Mesenchymal stem cell (in vitro differentiated cells and primary cell): ENCODE results near the gene EPSTI1.

Experiments used
- DNase-seq: peaks from one replicate; pipeline ENCODE4 v3.0.0-alpha.2; 2013
- H2AFZ ChIP-seq: one replicate; pipeline ENCODE4 v1.6.1; 2013; ENCODE audit warnings: low read depth, mild to moderate bottlenecking, control low read depth, inconsistent platforms, low read length, moderate library complexity
- H2AK5ac ChIP-seq: 2 replicates; pipeline ENCODE4 v1.6.1; 2013; ENCODE audit warnings: low read length, moderate library complexity, mild to moderate bottlenecking, inconsistent platforms; ENCODE audit not compliant: severe bottlenecking
- H2BK120ac ChIP-seq: one replicate; pipeline ENCODE4 v1.6.1; 2013; ENCODE audit warnings: low read depth, mild to moderate bottlenecking, inconsistent platforms, low read length, moderate library complexity
- H2BK12ac ChIP-seq, 2 experiments: one replicate each; pipeline ENCODE4 v1.6.1; 2013; ENCODE audit warnings: inconsistent platforms in 2 of 2, low read length in 2 of 2, mild to moderate bottlenecking in 2 of 2, moderate library complexity in 2 of 2, control low read depth in 1 of 2
- H2BK15ac ChIP-seq: one replicate; pipeline ENCODE4 v1.6.1; 2013; ENCODE audit warnings: mild to moderate bottlenecking, low read depth, inconsistent platforms; ENCODE audit not compliant: poor library complexity, severe bottlenecking
- H2BK5ac ChIP-seq: 2 replicates; pipeline ENCODE4 v1.6.1; 2013; ENCODE audit warnings: low read depth, mild to moderate bottlenecking, low read length, control low read depth, inconsistent platforms; ENCODE audit not compliant: poor library complexity, severe bottlenecking
- H3K14ac ChIP-seq, 2 experiments: one replicate each; pipeline ENCODE4 v1.6.1; 2013; ENCODE audit warnings: inconsistent platforms in 2 of 2, low read length in 2 of 2, control low read depth in 1 of 2, mild to moderate bottlenecking in 1 of 2, moderate library complexity in 1 of 2
- H3K18ac ChIP-seq, 2 experiments: one replicate each; pipeline ENCODE4 v1.6.1; 2013; ENCODE audit warnings: inconsistent platforms in 2 of 2, low read length in 2 of 2, control low read depth in 1 of 2, low read depth in 1 of 2, mild to moderate bottlenecking in 1 of 2
- H3K23ac ChIP-seq, 2 experiments: one replicate each; pipeline ENCODE4 v1.6.1; 2013; ENCODE audit warnings: inconsistent platforms in 2 of 2, low read length in 2 of 2, mild to moderate bottlenecking in 2 of 2, moderate library complexity in 2 of 2, control low read depth in 1 of 2
- H3K27ac ChIP-seq: 2 replicates; pipeline ENCODE4 v1.5.1; 2013; ENCODE audit warnings: mild to moderate bottlenecking, moderate library complexity, low read length, control low read depth, inconsistent platforms; ENCODE audit not compliant: poor library complexity, severe bottlenecking
- H3K27me3 ChIP-seq, 2 experiments: 2 replicates each; pipeline versions ENCODE4 v1.6.1 to v1.7.0; 2013; ENCODE audit warnings: low read length in 2 of 2, mild to moderate bottlenecking in 2 of 2, moderate library complexity in 2 of 2, control low read depth in 1 of 2, inconsistent platforms in 1 of 2; ENCODE audit not compliant: control insufficient read depth in 1 of 2, insufficient read depth in 1 of 2
- H3K36me3 ChIP-seq, 2 experiments: 2 replicates each; pipeline versions ENCODE4 v1.6.1 to v1.7.0; 2013; ENCODE audit warnings: low read length in 2 of 2, control low read depth in 1 of 2, inconsistent platforms in 1 of 2, low read depth in 1 of 2, mild to moderate bottlenecking in 1 of 2; ENCODE audit not compliant: insufficient read depth in 2 of 2, control insufficient read depth in 1 of 2
- H3K4ac ChIP-seq, 2 experiments: one replicate each; pipeline ENCODE4 v1.6.1; 2013; ENCODE audit warnings: inconsistent platforms in 2 of 2, low read length in 2 of 2, mild to moderate bottlenecking in 2 of 2, moderate library complexity in 2 of 2, control low read depth in 1 of 2, low read depth in 1 of 2
- H3K4me1 ChIP-seq: 2 replicates; pipeline ENCODE4 v1.6.1; 2013; ENCODE audit warnings: low read depth, low read length, control low read depth; ENCODE audit not compliant: control insufficient read depth, insufficient read depth
- H3K4me2 ChIP-seq: 2 replicates; pipeline ENCODE4 v1.6.1; 2013; ENCODE audit warnings: low read length, mild to moderate bottlenecking, inconsistent platforms; ENCODE audit not compliant: poor library complexity, severe bottlenecking
- H3K4me3 ChIP-seq, 2 experiments: 2 replicates each; pipeline versions ENCODE4 v1.5.1 to v1.7.0; 2013; ENCODE audit warnings: low read length in 2 of 2, mild to moderate bottlenecking in 2 of 2, control low read depth in 1 of 2, low read depth in 1 of 2; ENCODE audit not compliant: insufficient read depth in 1 of 2
- H3K79me1 ChIP-seq: replicated peaks from 2 replicates; pipeline ENCODE4 v1.6.1; 2013; ENCODE audit warnings: mild to moderate bottlenecking, control low read depth, low read length, inconsistent platforms; ENCODE audit not compliant: poor library complexity, severe bottlenecking
- H3K9ac ChIP-seq: 2 replicates; pipeline ENCODE4 v1.7.0; 2013; ENCODE audit warnings: mild to moderate bottlenecking, low read length, moderate library complexity
- H3K9me3 ChIP-seq: 2 replicates; pipeline ENCODE4 v1.7.0; 2013; ENCODE audit warnings: mild to moderate bottlenecking, low read length; ENCODE audit not compliant: control insufficient read depth
- H4K8ac ChIP-seq: one replicate; pipeline ENCODE4 v1.6.1; 2013; ENCODE audit warnings: inconsistent platforms, mild to moderate bottlenecking, low read length, moderate library complexity
- H4K91ac ChIP-seq: one replicate; pipeline ENCODE4 v1.6.1; 2013; ENCODE audit warnings: mild to moderate bottlenecking, low read length, inconsistent platforms
- WGBS: methylation state at CpG from one replicate; pipeline ENCODE4 v1.1.7; 2013; ENCODE audit warnings: mixed read lengths; 5-methylcytosine and 5-hydroxymethylcytosine counted together

EPSTI1 gene

GRCh38 chr13:43026262-43026661 lies 34.2 kb upstream of the EPSTI1 start:
- H2AFZ ChIP-seq, result no peak overlapping the region
- no peak overlapping the region for H3K18ac ChIP-seq
- H3K14ac ChIP-seq, result no peak overlapping the region
- no peak overlapping the region for H2BK12ac ChIP-seq
- no peak overlapping the region for H2BK120ac ChIP-seq
- no peak overlapping the region for H3K4me2 ChIP-seq
- H3K4me1 ChIP-seq, result no peaks in the 10 kb centered on the region
- no peak overlapping the region for H2BK5ac ChIP-seq
- H4K8ac ChIP-seq, result no peak overlapping the region
- DNase-seq, result no peak
- no peak overlapping the region for H2BK15ac ChIP-seq
- no peaks in the 10 kb centered on the region for H3K27me3 ChIP-seq
- H4K91ac ChIP-seq, result no peak overlapping the region
- H3K9ac ChIP-seq, result peak overlapping the region; percentile 12
- no peaks in the 10 kb centered on the region for H3K79me1 ChIP-seq
- peaks cover 0 to 12% of the 10 kb centered on the region in 2 experiments for H3K36me3 ChIP-seq
- H3K4me3 ChIP-seq, result no peak overlapping the region
- H3K23ac ChIP-seq, result no peak overlapping the region
- H3K27ac ChIP-seq, result no peak overlapping the region
- 74% methylated on average over 2 of the region's 2 CpGs for WGBS
- H2AK5ac ChIP-seq, result no peak overlapping the region
- no peak overlapping the region for H3K4ac ChIP-seq
- H3K9me3 ChIP-seq, result no peaks in the 10 kb centered on the region

DNA sequence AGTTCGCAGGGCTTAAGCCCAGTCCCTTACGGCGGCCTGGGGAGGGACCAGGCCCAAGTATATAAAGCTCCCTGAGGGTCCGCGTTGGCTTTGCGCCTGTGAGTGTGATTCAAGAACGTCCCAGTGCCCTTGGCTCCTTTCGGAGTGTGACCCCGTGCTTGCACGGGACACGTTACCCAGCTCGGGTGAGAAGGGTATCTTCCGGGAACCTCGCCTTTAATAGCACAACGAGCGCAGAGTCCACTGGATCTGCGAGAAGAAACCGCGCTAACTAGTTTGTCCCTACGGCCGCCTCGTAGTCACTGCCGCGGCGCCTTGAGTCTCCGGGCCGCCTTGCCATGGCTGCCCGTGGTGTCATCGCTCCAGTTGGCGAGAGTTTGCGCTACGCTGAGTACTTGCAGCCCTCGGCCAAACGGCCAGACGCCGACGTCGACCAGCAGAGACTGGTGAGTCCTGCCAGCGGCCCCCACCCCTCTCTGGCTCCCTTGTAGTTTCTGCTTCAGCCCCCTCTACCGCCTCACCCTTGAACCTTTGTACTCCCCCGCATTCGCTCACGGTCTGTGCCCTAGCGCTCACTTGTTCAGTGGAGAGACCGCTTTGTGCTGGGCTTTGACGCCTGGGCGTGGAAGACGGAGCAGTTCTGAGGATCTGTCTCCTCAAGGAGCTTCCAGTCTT lies 31.4 kb upstream of the EPSTI1 start, which contains the start of gene DNAJC15:
TSS of gene DNAJC15 (plus strand) at position 298 of the 675 bp plus-strand sequence. CDS start at position 339, 41 bp downstream.
- H2BK15ac ChIP-seq, result no peak within 1 kb of the TSS
- H3K23ac ChIP-seq, result no peak within 1 kb of the TSS
- H2AFZ ChIP-seq, result no peak within 1 kb of the TSS
- H3K18ac ChIP-seq, result no peak within 1 kb of the TSS
- no peaks in the 10 kb centered on the region for H3K27me3 ChIP-seq
- no peak within 1 kb of the TSS for H3K4me2 ChIP-seq
- H2BK120ac ChIP-seq, result no peak within 1 kb of the TSS
- H3K4me3 ChIP-seq, result peak within 1 kb of the TSS in 1 of 2 experiments; percentile 91
- H3K9me3 ChIP-seq, result no peaks in the 10 kb centered on the region
- H3K27ac ChIP-seq, result no peak within 1 kb of the TSS
- no peak within 1 kb of the TSS for H4K91ac ChIP-seq
- H3K4me1 ChIP-seq, result no peaks in the 10 kb centered on the region
- H3K79me1 ChIP-seq, result no peaks in the 10 kb centered on the region
- H2BK5ac ChIP-seq, result no peak within 1 kb of the TSS
- 96% methylated on average over 48 of the region's 48 CpGs for WGBS
- H2BK12ac ChIP-seq, result no peak within 1 kb of the TSS
- no peak within 1 kb of the TSS for H2AK5ac ChIP-seq
- peak within 1 kb of the TSS; percentile 93 for H3K9ac ChIP-seq
- H3K4ac ChIP-seq, result no peak within 1 kb of the TSS
- H3K36me3 ChIP-seq, result peaks cover 0 to 8% of the 10 kb centered on the region in 2 experiments
- H3K14ac ChIP-seq, result no peak within 1 kb of the TSS
- no peak for DNase-seq
- H4K8ac ChIP-seq, result no peak within 1 kb of the TSS

- Histone ChIP-seq H3K23ac (no peak overlapping the region), H3K4me3 (peak overlapping the region in 1 of 2 experiments; percentile 91), H3K18ac (no peak overlapping the region), H3K79me1 (no peaks in the 10 kb centered on the region), H3K4ac (no peak overlapping the region), H3K14ac (no peak overlapping the region), H3K27me3 (no peaks in the 10 kb centered on the region), H3K9me3 (no peaks in the 10 kb centered on the region), H2AFZ (no peak overlapping the region), H4K91ac (no peak overlapping the region), H2BK12ac (no peak overlapping the region), H2AK5ac (no peak overlapping the region), H2BK120ac (no peak overlapping the region), H3K27ac (no peak overlapping the region), H4K8ac (no peak overlapping the region), H2BK15ac (no peak overlapping the region), H2BK5ac (no peak overlapping the region), H3K9ac (peak overlapping the region; percentile 93), H3K36me3 (peaks cover 0 to 3% of the 10 kb centered on the region in 2 experiments), H3K4me2 (no peak overlapping the region), H3K4me1 (no peaks in the 10 kb centered on the region)
- WGBS, result 94% methylated on average over 7 of the region's 12 CpGs
- no peak for DNase-seq
Observed at GRCh38 chr13:43022934-43023288, 30.9 kb upstream of the EPSTI1 start.

GRCh38 chr13:43021926-43022670 lies 30.1 kb upstream of the EPSTI1 start:
- no peak overlapping the region for H3K4me2 ChIP-seq
- no peak overlapping the region for H4K91ac ChIP-seq
- H4K8ac ChIP-seq, result no peak overlapping the region
- 97% methylated on average over 9 of the region's 11 CpGs for WGBS
- no peak overlapping the region for H2BK5ac ChIP-seq
- no peak overlapping the region for H3K9ac ChIP-seq
- no peak overlapping the region for H3K14ac ChIP-seq
- no peak overlapping the region for H3K4ac ChIP-seq
- H3K27me3 ChIP-seq, result no peaks in the 10 kb centered on the region
- no peak for DNase-seq
- no peaks in the 10 kb centered on the region for H3K9me3 ChIP-seq
- no peak overlapping the region for H3K27ac ChIP-seq
- H3K18ac ChIP-seq, result no peak overlapping the region
- H3K36me3 ChIP-seq, result no peaks in the 10 kb centered on the region
- no peaks in the 10 kb centered on the region for H3K79me1 ChIP-seq
- no peak overlapping the region for H2BK15ac ChIP-seq
- no peak overlapping the region for H3K4me3 ChIP-seq
- no peak overlapping the region for H3K23ac ChIP-seq
- no peak overlapping the region for H2BK120ac ChIP-seq
- H2BK12ac ChIP-seq, result no peak overlapping the region
- no peak overlapping the region for H2AK5ac ChIP-seq
- no peak overlapping the region for H2AFZ ChIP-seq
- H3K4me1 ChIP-seq, result no peaks in the 10 kb centered on the region
